SKM-1 (cell line): ENCODE data around the gene CALM3.
"Not testable (repeated sequence)": the region's sequence is repeated elsewhere in the genome, so short reads cannot be mapped to it uniquely, and the experiment has no call there.

Experiments used
- DNase-seq: peaks from one replicate; lab custom pipeline; 2025; ENCODE audit not compliant: unreplicated experiment; lab: John Stamatoyannopoulos, UW

CALM3 gene

GRCh38 chr19:46614114-46614722, 13.1 kb downstream of the CALM3 start:
- no peak for DNase-seq

GRCh38 chr19:46615966-46616365, 14.8 kb downstream of the CALM3 start:
- DNase-seq: no peak

- DNase-seq: no peak
These were observed 15.6 kb downstream of the CALM3 start for GRCh38 chr19:46616631-46617322.

- no peak for DNase-seq
These were observed 16.5 kb downstream of the CALM3 start for GRCh38 chr19:46617601-46618000.

GRCh38 chr19:46618670-46619231, 17.6 kb downstream of the CALM3 start:
- DNase-seq: no peak

GRCh38 chr19:46620267-46620666, 19.1 kb downstream of the CALM3 start:
- DNase-seq: no peak

- no peak for DNase-seq
These were observed 19.6 kb downstream of the CALM3 start for GRCh38 chr19:46620716-46621115.

GRCh38 chr19:46621191-46622117, 20.3 kb downstream of the CALM3 start:
- DNase-seq: no peak

GRCh38 chr19:46622118-46622446, 21.0 kb downstream of the CALM3 start:
- DNase-seq: no peak

GRCh38 chr19:46623915-46624502, 22.9 kb downstream of the CALM3 start:
- DNase-seq: no peak

GRCh38 chr19:46624958-46625661, 24.0 kb downstream of the CALM3 start, which contains the start of gene PTGIR:
TSS of gene PTGIR (minus strand) at chr19:46625089. CDS start at chr19:46624225, 864 bp downstream.
- DNase-seq: no peak

GRCh38 chr19:46625731-46626130, 24.6 kb downstream of the CALM3 start:
- DNase-seq: no peak

GRCh38 chr19:46626446-46626845, 25.3 kb downstream of the CALM3 start:
- no peak for DNase-seq

GRCh38 chr19:46628970-46629369, 27.8 kb downstream of the CALM3 start:
- not testable (repeated sequence) for DNase-seq

GRCh38 chr19:46629546-46630025, 28.5 kb downstream of the CALM3 start:
- no peak for DNase-seq

- no peak for DNase-seq
These were observed 29.6 kb downstream of the CALM3 start for GRCh38 chr19:46630586-46631205.

- DNase-seq: no peak
These were observed 30.4 kb downstream of the CALM3 start for GRCh38 chr19:46631481-46631880.

GRCh38 chr19:46633130-46633529, 32.0 kb downstream of the CALM3 start:
- DNase-seq: no peak

- DNase-seq: no peak
These were observed 33.0 kb downstream of the CALM3 start for GRCh38 chr19:46634045-46634655.
